NCI-H2107 (cell line): Measurements from ENCODE around the gene METTL8.
"Not testable (repeated sequence)": the region's sequence is repeated elsewhere in the genome, so short reads cannot be mapped to it uniquely, and the experiment has no call there.

Source experiments
- DNase-seq: peaks from one replicate; lab custom pipeline; 2025; lab: John Stamatoyannopoulos, UW

METTL8 gene

GRCh38 chr2:171430516-171431410 is 3.0 kb downstream of the METTL8 start:
- DNase-seq, result no peak

- DNase-seq, result not testable (repeated sequence)
Measured at GRCh38 chr2:171422710-171423495, 10.9 kb downstream of the METTL8 start.

- DNase-seq, result no peak
Measured at GRCh38 chr2:171420728-171421563, 12.8 kb downstream of the METTL8 start.

GRCh38 chr2:171419333-171419732 is 14.5 kb downstream of the METTL8 start:
- no peak for DNase-seq

DNA sequence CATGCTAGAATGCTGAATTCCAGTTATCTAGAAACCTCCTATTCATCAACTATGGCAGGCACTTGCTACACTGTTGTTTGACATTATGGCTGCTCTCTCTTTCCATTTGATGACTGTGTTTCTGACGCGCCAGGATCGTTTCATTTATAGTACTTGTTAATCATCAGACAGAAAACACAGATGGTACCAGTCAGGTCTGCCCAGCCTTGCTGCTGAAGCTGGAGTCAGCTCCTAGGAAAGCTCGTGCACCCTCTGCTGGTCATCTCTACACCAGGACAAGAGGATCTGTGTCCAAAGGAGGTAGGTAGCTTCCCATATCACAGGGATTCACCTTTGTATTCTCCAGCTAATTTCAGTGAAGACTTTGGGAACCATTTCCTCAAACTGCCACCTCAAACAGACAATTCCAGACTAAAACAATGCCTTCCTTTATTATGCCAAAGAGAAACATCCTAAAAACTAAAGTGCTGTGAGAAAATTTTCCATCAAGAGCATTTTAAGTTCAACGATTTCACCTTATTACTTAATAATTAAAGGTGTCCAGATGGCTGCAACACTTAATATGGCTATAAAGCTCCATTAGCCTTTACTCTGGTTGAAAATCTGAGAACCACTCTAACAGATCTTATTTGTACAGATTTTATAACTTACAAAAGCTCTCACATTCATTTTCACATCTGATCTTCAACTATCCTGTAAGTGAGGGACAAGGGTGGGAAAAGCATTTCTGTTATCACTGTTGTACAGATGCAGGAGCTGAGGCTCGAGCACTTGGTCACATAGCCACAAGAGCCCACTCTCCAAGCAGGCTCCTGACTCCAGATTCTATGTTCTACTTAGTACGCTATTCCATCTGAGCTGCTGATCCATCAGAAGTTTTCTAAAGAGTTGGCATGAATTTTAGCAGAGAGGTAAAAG is 17.5 kb downstream of the METTL8 start:
- peak; percentile 62 for DNase-seq

DNA sequence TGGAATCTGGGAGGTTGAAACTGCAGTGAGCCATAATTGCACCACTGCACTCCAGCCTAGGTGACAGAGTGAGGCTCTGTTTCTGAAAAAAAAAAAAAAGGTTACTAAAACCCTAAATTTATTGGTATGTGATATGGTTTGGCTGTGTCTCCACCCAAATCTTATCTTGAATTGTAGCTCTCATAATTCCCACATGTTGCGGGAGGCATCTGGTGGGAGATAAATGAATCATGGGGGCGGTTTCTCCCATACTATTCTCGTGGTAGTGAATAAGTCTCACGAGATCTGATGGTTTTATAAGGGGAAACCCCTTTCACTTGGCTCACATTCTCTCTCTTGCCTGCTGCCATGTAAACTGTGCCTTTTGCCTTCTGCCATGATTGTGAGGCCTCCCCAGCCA is 19.1 kb downstream of the METTL8 start:
- DNase-seq, result not testable (repeated sequence)

DNA sequence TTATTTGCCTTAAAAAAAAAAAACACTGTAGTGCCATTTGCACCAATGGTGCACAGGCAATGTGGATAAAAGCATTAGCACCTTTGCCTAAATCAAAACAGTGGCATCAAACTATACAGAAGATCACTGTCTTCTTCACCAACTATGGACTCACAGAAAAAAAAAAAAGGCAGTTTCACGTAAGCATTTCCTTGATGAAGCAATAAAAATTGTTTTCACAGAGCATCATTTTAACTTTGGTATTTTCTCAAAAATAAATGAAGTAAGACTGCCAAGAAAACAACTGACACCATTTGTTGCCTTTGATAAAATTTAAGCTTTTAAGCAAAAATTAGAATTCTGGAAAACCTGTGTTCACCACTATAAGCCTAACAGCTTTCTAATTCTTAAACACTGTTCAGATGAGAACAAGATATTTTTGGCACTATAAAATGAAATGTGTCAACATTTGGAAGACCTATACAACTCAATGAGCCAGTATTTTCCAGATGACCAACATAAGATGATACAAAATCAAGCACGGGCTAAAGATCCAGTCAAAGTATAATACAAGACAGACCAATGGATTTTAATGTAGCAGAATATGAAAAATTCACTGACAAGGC is 21.1 kb downstream of the METTL8 start:
- no peak for DNase-seq

DNA sequence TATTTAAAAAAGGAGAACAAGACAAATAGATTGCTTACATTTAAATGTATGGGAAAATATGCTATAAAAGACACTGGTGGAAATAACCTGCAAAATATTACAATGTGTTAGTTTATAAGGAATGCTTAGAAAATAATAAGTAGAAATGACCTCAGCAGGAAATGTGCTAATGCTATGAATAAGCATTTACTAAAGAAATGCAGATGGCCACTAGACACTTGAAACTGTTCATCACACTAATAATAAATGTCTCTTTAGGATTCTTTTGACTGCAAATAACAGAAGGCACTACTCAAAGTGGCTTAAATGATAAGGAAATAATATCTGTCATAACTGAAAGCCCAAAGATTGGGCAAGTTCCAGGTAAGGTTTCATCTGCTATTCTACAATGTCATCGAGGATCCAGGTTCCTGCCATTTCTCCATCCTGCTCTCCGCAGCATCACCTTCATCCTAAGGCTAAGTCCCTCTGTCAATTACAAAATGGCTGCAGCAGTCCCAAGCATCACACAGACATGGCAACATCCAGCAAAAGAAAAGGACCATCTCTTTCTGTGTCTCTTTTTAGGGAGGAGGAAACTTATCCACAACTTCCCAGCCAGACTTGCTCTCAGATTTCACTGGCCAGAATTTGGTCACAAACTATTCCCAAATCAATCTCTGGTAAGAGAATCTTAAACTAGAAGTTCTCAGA is 21.9 kb downstream of the METTL8 start:
- no peak for DNase-seq

DNA sequence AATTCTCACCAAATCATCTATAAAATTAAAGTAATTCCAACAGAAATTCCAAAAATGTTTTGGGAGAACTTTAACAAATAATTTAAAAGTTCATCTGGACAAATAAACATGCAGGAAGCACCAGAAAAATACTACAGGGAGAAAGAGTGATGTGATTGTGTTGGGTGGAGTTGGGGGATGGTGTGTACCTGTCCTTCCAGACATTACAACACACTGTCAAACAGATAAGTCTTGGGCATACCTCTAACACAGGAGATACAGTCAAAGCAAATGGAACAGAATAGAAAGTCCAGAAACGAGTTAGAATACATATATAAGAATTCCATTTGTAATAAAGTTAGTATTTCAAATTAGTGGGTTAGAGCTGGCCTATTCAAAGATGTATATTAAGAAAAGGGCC is 22.6 kb downstream of the METTL8 start:
- DNase-seq, result no peak

- no peak for DNase-seq
Measured at GRCh38 chr2:171410624-171411023, 23.2 kb downstream of the METTL8 start.

DNA sequence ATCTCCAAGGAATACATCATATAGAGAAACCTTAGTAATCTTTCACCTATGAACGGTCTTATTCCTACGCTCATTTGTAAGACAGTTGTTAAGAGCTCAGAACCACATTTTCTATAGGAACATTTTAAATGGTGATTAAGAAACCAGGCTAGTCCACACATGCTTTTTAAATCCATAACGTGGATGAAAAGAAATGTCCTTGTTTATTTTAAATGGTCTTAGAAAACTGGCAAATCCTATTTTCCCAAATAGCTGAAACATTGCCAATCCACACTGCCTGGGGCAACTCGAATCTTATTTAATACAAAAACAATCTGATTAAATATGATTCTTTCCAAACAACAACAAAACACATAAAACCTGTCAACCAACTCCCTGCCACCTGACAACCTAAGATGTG is 23.7 kb downstream of the METTL8 start:
- DNase-seq, result no peak

GRCh38 chr2:171409436-171409971 is 24.3 kb downstream of the METTL8 start:
- no peak for DNase-seq

DNA sequence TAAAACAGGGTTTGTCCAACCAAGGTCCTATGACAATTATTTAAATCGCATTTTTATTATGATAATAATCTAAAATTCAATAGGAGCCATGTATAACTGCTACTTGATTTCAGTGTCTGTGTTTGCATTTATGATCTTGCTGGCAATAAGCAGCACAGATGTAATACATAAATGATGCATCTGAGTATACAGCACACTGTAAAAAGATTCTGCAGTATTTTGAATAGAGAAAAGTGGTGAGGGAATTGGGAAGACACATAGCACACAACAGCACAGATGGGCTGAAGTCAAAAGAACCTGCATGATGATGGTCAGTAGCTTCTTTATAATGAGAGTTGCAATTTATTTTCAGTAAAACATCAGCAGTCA is 26.1 kb downstream of the METTL8 start:
- DNase-seq, result no peak

- DNase-seq, result no peak
Measured at GRCh38 chr2:171407030-171407675, 26.6 kb downstream of the METTL8 start.

DNA sequence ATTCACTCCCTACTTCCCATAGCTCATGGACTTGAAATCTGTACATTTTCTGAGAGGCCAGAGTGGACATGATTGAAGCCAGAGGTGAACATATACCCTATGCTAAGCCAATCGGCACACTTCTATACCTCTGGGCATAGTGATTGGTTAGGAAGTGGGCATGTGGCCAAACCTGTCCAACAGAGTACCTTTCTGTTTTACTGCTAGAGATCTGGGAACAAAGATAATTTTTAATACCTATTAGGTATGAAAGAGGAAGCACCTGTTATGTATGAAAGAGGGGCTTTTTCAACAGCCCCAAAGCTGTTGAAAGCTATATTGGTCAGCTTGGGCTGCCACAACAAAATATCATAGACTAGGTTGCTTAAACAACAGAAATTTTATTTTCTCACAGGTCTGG is 27.7 kb downstream of the METTL8 start:
- DNase-seq, result no peak

GRCh38 chr2:171405546-171405945 is 28.2 kb downstream of the METTL8 start:
- DNase-seq, result no peak

DNA sequence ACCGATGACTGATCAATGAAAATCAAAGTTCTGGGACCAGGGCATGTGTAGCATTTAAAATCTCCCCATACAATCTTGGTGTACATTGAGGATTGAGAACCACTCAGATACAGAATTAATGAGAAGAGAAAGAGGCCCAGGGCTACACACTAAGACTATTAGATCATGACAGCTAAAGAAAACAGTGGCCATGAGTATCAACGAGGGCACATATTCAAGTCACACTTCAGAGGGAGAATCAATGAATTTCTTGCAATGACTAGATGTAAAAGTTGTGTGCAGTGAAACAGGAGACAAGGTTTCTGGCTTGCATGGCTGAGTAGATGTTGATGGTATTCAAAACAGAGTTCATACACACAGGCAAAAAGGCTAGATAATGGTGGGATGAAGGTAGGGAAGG is 29.1 kb downstream of the METTL8 start:
- no peak for DNase-seq

- no peak for DNase-seq
Measured at GRCh38 chr2:171404261-171404660, 29.5 kb downstream of the METTL8 start.

DNA sequence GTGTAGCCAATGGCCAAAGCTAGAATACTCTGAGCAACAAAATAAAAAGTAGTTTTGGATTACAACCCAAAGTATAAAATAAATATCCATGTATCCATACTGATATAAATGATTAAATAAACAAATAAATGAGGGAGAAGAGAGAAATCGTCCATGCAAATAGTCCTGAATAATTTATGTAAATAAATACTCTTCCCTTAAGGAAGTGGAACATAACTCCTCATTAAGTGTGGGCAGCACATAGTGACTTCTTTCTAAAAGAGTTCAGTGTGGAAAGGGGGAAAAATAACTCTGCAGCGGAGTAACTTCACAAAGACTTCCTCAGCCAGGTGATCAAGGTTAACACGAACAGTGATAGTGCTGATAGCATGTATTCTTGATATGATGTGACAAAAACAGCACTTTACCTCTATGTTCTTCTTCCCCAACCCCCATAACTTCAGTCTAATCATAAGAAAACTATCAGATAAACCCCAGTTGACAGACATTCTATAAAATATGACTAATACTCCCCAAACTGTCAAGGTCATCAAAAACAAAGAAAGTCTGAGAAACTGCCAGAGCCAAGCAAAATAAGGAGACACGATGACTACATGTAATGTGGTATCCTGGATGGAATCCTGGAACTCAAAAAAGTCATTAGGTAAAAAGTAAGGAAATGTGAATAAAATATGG is 30.7 kb downstream of the METTL8 start:
- no peak for DNase-seq
